Testis (tissue), 3 donors: Measurements from ENCODE around the gene EPHB1. TPM values are rescaled to one million over a fixed set of nuclear protein-coding genes. Genes with fewer than 3 reads are reported as not detected.

Experiments used
- DNase-seq: peaks from one replicate; pipeline ENCODE4 v3.0.0-alpha.2; 2019
- H3K27ac ChIP-seq, 2 donors: fragments of 200-600 bp; sonication (generic); one replicate each; pipeline ENCODE4 v1.5.1; 2019
- H3K27me3 ChIP-seq: fragments of 200-600 bp; sonication (generic); one replicate; pipeline ENCODE4 v1.5.1; 2019
- H3K36me3 ChIP-seq: fragments of 200-600 bp; sonication (generic); one replicate; pipeline ENCODE4 v1.5.1; 2017; ENCODE audit warnings: low read depth; ENCODE audit errors: missing control alignments
- H3K4me1 ChIP-seq: fragments of 200-600 bp; sonication (generic); one replicate; pipeline ENCODE4 v1.5.1; 2019
- H3K4me3 ChIP-seq, 2 donors: fragments of 200-600 bp; sonication (generic); one replicate each; pipeline ENCODE4 v1.5.1; 2017 to 2019
- H3K9me3 ChIP-seq: fragments of 200-600 bp; sonication (generic); one replicate; pipeline ENCODE4 v1.5.1; 2017
- CTCF ChIP-seq, 3 experiments: fragments of 450-650 bp in 2 of 3; fragments of 200-600 bp in 1 of 3; sonication (generic) in 1 of 3; IDR thresholded peaks; one replicate each; pipeline ENCODE4 v1.5.1; 2016 to 2019; ENCODE audit warnings: antibody characterized with exemption in 3 of 3, mild to moderate bottlenecking in 2 of 3, moderate library complexity in 1 of 3
- POLR2A ChIP-seq: fragments of 450-650 bp; IDR thresholded peaks from one replicate; pipeline ENCODE4 v1.6.1; 2017; ENCODE audit warnings: antibody characterized with exemption, mild to moderate bottlenecking, moderate library complexity
- WGBS, 2 donors: methylation state at CpG; one replicate each; pipeline ENCODE4 v1.1.5; 2018; 5-methylcytosine and 5-hydroxymethylcytosine counted together
- intact Hi-C: fragments of 100-400 bp; cut with DNase I; formaldehyde crosslinking; loops from one replicate; pipeline ENCODE4 v1.15.1; 2023; ENCODE audit warnings: low total_unique reads
- polyA plus RNA-seq: library from polyadenylated mRNA; stranded (reverse); fragments of 350-450 nt; fragmentation: Illumina TruSeq; extraction: RNeasy Lipid Tissue Mini Kit (QIAGEN cat#74804); gene quantifications from one replicate; pipeline ENCODE4 v1.2.3, GENCODE V29; 2014; ENCODE audit warnings: low read depth, low replicate concordance; ENCODE audit not compliant: insufficient read depth
- total RNA-seq, 2 donors: library from RNA; depleted of rRNA; stranded (reverse); fragments of >200 nt; gene quantifications; one replicate each; pipeline ENCODE4 v1.2.3, GENCODE V29; 2016

Gene EPHB1
- total and polyA plus RNA-seq, 3 donors from 2014 or later, result 20.8 to 37.1 (median 31.3) TPM

- Histone ChIP-seq H3K36me3 (no peaks in the 10 kb centered on the region), H3K4me1 (no peaks in the 10 kb centered on the region), H3K4me3 (no peak overlapping the region), H3K9me3 (no peaks in the 10 kb centered on the region), H3K27me3 (no peaks in the 10 kb centered on the region), H3K27ac (no peak overlapping the region)
- WGBS, 2 donors, result 84 to 85% methylated on average over 3 of the region's 3 CpGs
- no peak for DNase-seq
- intact Hi-C loops, result no loop called here
- TF ChIP-seq POLR2A (no peak), CTCF (IDR thresholded peaks at IDR 0.05) (no peak)
Observed at GRCh38 chr3:135197246-135197645, 402.2 kb downstream of the EPHB1 start.

- no peaks in the 10 kb centered on the region for H3K27me3 ChIP-seq
- no peak overlapping the region for H3K27ac ChIP-seq
- TF ChIP-seq CTCF (IDR thresholded peaks at IDR 0.05), result no peak
- TF ChIP-seq POLR2A, result no peak
- H3K4me1 ChIP-seq, result no peaks in the 10 kb centered on the region
- no peak overlapping the region for H3K4me3 ChIP-seq
- no peak for DNase-seq
- intact Hi-C loops, result no loop called here
- H3K36me3 ChIP-seq, result no peaks in the 10 kb centered on the region
- 78 to 85% methylated on average over 3 of the region's 3 CpGs for WGBS, 2 donors
- H3K9me3 ChIP-seq, result no peaks in the 10 kb centered on the region
Observed at GRCh38 chr3:135197856-135198255, 402.8 kb downstream of the EPHB1 start.

GRCh38 chr3:135199137-135199536 is 404.1 kb downstream of the EPHB1 start:
- no peaks in the 10 kb centered on the region for H3K4me1 ChIP-seq
- 78 to 84% methylated on average over 2 of the region's 2 CpGs for WGBS, 2 donors
- no peak for DNase-seq
- H3K4me3 ChIP-seq, result no peak overlapping the region
- no peaks in the 10 kb centered on the region for H3K36me3 ChIP-seq
- no peaks in the 10 kb centered on the region for H3K9me3 ChIP-seq
- no peak for TF ChIP-seq CTCF (IDR thresholded peaks at IDR 0.05)
- no peak for TF ChIP-seq POLR2A
- intact Hi-C loops, result no loop called here
- H3K27ac ChIP-seq, result no peak overlapping the region
- H3K27me3 ChIP-seq, result no peaks in the 10 kb centered on the region

GRCh38 chr3:135203026-135203425 is 408.0 kb downstream of the EPHB1 start:
- intact Hi-C loops, result no loop called here
- Histone ChIP-seq H3K27me3 (no peaks in the 10 kb centered on the region), H3K4me3 (no peak overlapping the region), H3K27ac (no peak overlapping the region), H3K9me3 (no peaks in the 10 kb centered on the region), H3K36me3 (no peaks in the 10 kb centered on the region), H3K4me1 (no peaks in the 10 kb centered on the region)
- TF ChIP-seq POLR2A (no peak), CTCF (IDR thresholded peaks at IDR 0.05) (no peak)
- 93 to 95% methylated on average over 3 of the region's 3 CpGs for WGBS, 2 donors
- DNase-seq, result no peak

- Histone ChIP-seq H3K27ac (no peak overlapping the region), H3K9me3 (no peaks in the 10 kb centered on the region), H3K4me3 (no peak overlapping the region), H3K27me3 (no peaks in the 10 kb centered on the region), H3K4me1 (no peaks in the 10 kb centered on the region), H3K36me3 (no peaks in the 10 kb centered on the region)
- 91 to 94% methylated on average over 5 of the region's 5 CpGs for WGBS, 2 donors
- DNase-seq, result no peak
- intact Hi-C loops, result no loop called here
- TF ChIP-seq CTCF (IDR thresholded peaks at IDR 0.05) (no peak), POLR2A (no peak)
Observed at GRCh38 chr3:135213213-135213612, 418.2 kb downstream of the EPHB1 start.
